ENCODE results near the gene SH2D5. TPM values are rescaled to one million over a fixed set of nuclear protein-coding genes. Genes with fewer than 3 reads are reported as not detected.
"Not testable (repeated sequence)": the region's sequence is repeated elsewhere in the genome, so short reads cannot be mapped to it uniquely, and the experiment has no call there.

The SH2D5 gene
- polyA plus RNA-seq, 3 donors: not detected

- peaks cover 26 to 27% of the 10 kb centered on the region in 2 donors for H3K4me1 ChIP-seq (ENCODE audit: control insufficient read depth in 1 of 2, insufficient read depth in 2 of 2, low read length in 2 of 2)
- peak overlapping the region in 1 of 2 donors; percentile 23 for H3K27ac ChIP-seq (ENCODE audit: low read depth in 1 of 2, low read length in 2 of 2)
- peaks cover 2 to 4% of the 10 kb centered on the region in 2 donors for H3K36me3 Mint-ChIP-seq
- H3K27ac Mint-ChIP-seq: peak overlapping the region in 3 of 7 donors; percentile 55 to 76 (median 60)
- peaks cover 0 to 4% of the 10 kb centered on the region in 2 donors for H3K9me3 ChIP-seq (replicated peaks in 1 of 2; ENCODE audit: control insufficient read depth in 1 of 2, insufficient read depth in 1 of 2, low read length in 2 of 2)
- peaks cover 34% of the 10 kb centered on the region for H3K4me1 Mint-ChIP-seq
- H3K4me2 ChIP-seq (replicated peaks; ENCODE audit: extremely low read depth, low read length, poor library complexity, severe bottlenecking): peak overlapping the region; percentile 55
- H4K20me1 ChIP-seq (ENCODE audit: insufficient read depth, low read length): no peaks in the 10 kb centered on the region
- peak overlapping the region; percentile 53 to 84 for H3K4me3 Mint-ChIP-seq
- H2AFZ ChIP-seq (ENCODE audit: insufficient read depth, low read depth, low read length, poor library complexity, severe bottlenecking): peak overlapping the region; percentile 53
- peaks cover 0 to 6% (median 4%) of the 10 kb centered on the region in 7 donors for H3K9me3 Mint-ChIP-seq
- intact Hi-C loops (cut with micrococcal nuclease): no loop called here
- H3K36me3 ChIP-seq (replicated peaks in 1 of 2; ENCODE audit: control insufficient read depth in 1 of 2, insufficient read depth in 2 of 2, low read length in 2 of 2): no peaks in the 10 kb centered on the region
- no peak for TF ChIP-seq CTCF (IDR thresholded peaks at IDR 0.05)
- H3K27me3 ChIP-seq (ENCODE audit: control insufficient read depth in 2 of 2, insufficient read depth in 2 of 2, low read length in 2 of 2): no peaks in the 10 kb centered on the region
- 42% methylated on average over 2 of the region's 6 CpGs for WGBS (ENCODE audit: insufficient coverage)
- H3K4me3 ChIP-seq (replicated peaks in 1 of 3; ENCODE audit: low read depth in 2 of 3, low read length in 3 of 3): peak overlapping the region in 1 of 3 experiments; percentile 38
- H3K79me2 ChIP-seq (ENCODE audit: insufficient read depth, low read length): peaks cover 6% of the 10 kb centered on the region
- DNase-seq: peak; percentile 18 to 39 (median 24)
- peak overlapping the region; percentile 1 for H3K9ac ChIP-seq (ENCODE audit: insufficient read depth, low read length, poor library complexity, severe bottlenecking)
- H3K27me3 Mint-ChIP-seq (ENCODE audit: low read depth in 3 of 3): peaks cover 0 to 1% (median under 1%) of the 10 kb centered on the region in 3 donors
These were observed 53.9 kb downstream of the SH2D5 start for GRCh38 chr1:20678599-20678998.

GRCh38 chr1:20673626-20674025, 58.9 kb downstream of the SH2D5 start:
- H3K27ac ChIP-seq (ENCODE audit: low read depth in 1 of 2, low read length in 2 of 2); H3K27me3 Mint-ChIP-seq (ENCODE audit: low read depth in 3 of 3); H3K9me3 Mint-ChIP-seq; H3K36me3 ChIP-seq (replicated peaks in 1 of 2; ENCODE audit: control insufficient read depth in 1 of 2, insufficient read depth in 2 of 2, low read length in 2 of 2); H3K4me1 ChIP-seq (ENCODE audit: control insufficient read depth in 1 of 2, insufficient read depth in 2 of 2, low read length in 2 of 2); H3K4me3 ChIP-seq (replicated peaks in 1 of 3; ENCODE audit: low read depth in 2 of 3, low read length in 3 of 3); H3K27ac Mint-ChIP-seq; H3K36me3 Mint-ChIP-seq; H3K9ac ChIP-seq (ENCODE audit: insufficient read depth, low read length, poor library complexity, severe bottlenecking); H3K4me3 Mint-ChIP-seq; H3K4me2 ChIP-seq (replicated peaks; ENCODE audit: extremely low read depth, low read length, poor library complexity, severe bottlenecking); H3K79me2 ChIP-seq (ENCODE audit: insufficient read depth, low read length); H3K9me3 ChIP-seq (replicated peaks in 1 of 2; ENCODE audit: control insufficient read depth in 1 of 2, insufficient read depth in 1 of 2, low read length in 2 of 2); H4K20me1 ChIP-seq (ENCODE audit: insufficient read depth, low read length); DNase-seq; H3K4me1 Mint-ChIP-seq; intact Hi-C loops (cut with micrococcal nuclease); H2AFZ ChIP-seq (ENCODE audit: insufficient read depth, low read depth, low read length, poor library complexity, severe bottlenecking); H3K27me3 ChIP-seq (ENCODE audit: control insufficient read depth in 2 of 2, insufficient read depth in 2 of 2, low read length in 2 of 2): not testable (repeated sequence)
- WGBS (ENCODE audit: insufficient coverage): 100% methylated on average over 1 of the region's 11 CpGs

Data from CD14-positive monocyte (primary cell).